Mucosa of rectum (tissue), 2 donors: Measurements from ENCODE around the gene PRSS27.

Source experiments
- H3K27ac ChIP-seq, 2 donors: one replicate each; pipeline ENCODE4 v1.7.0; 2013; ENCODE audit warnings: inconsistent platforms in 2 of 2, low read depth in 2 of 2, low read length in 2 of 2
- H3K27me3 ChIP-seq, 2 donors: one replicate each; pipeline ENCODE4 v1.7.0; 2013; ENCODE audit warnings: low read length in 2 of 2; ENCODE audit not compliant: control insufficient read depth in 2 of 2, insufficient read depth in 2 of 2
- H3K36me3 ChIP-seq, 2 donors: one replicate each; pipeline ENCODE4 v1.7.0; 2013; ENCODE audit warnings: low read length in 2 of 2; ENCODE audit not compliant: control insufficient read depth in 2 of 2, insufficient read depth in 2 of 2
- H3K4me1 ChIP-seq, 2 donors: one replicate each; pipeline ENCODE4 v1.7.0; 2013; ENCODE audit warnings: low read length in 2 of 2, mild to moderate bottlenecking in 1 of 2; ENCODE audit not compliant: control insufficient read depth in 2 of 2, insufficient read depth in 2 of 2
- H3K4me3 ChIP-seq, 2 donors: one replicate each; pipeline ENCODE4 v1.7.0; 2013; ENCODE audit warnings: low read length in 2 of 2
- H3K9ac ChIP-seq, 2 donors: one replicate each; pipeline ENCODE4 v1.7.0; 2013; ENCODE audit warnings: low read length in 2 of 2, low read depth in 1 of 2, mild to moderate bottlenecking in 1 of 2
- H3K9me3 ChIP-seq, 2 donors: one replicate each; pipeline ENCODE4 v1.7.0; 2013; ENCODE audit warnings: low read length in 2 of 2; ENCODE audit not compliant: control insufficient read depth in 2 of 2
- donor health status: healthy.
- donor health status: Normal muscosa, but diverticular disease.

Gene PRSS27

GRCh38 chr16:2710021-2710710, 9.9 kb downstream of the PRSS27 start:
- Histone ChIP-seq H3K27me3 (peaks cover 0 to 3% of the 10 kb centered on the region in 2 donors), H3K4me1 (no peaks in the 10 kb centered on the region), H3K9me3 (no peaks in the 10 kb centered on the region), H3K36me3 (peaks cover 15 to 26% of the 10 kb centered on the region in 2 donors), H3K4me3 (no peak overlapping the region), H3K27ac (no peak overlapping the region), H3K9ac (no peak overlapping the region)

GRCh38 chr16:2709588-2709984, 10.4 kb downstream of the PRSS27 start:
- Histone ChIP-seq H3K27me3 (peaks cover 0 to 3% of the 10 kb centered on the region in 2 donors), H3K4me3 (no peak overlapping the region), H3K27ac (no peak overlapping the region), H3K4me1 (no peaks in the 10 kb centered on the region), H3K9me3 (no peaks in the 10 kb centered on the region), H3K36me3 (peaks cover 20 to 29% of the 10 kb centered on the region in 2 donors), H3K9ac (no peak overlapping the region)

- H3K4me1 ChIP-seq, result no peaks in the 10 kb centered on the region
- peaks cover 0 to 3% of the 10 kb centered on the region in 2 donors for H3K27me3 ChIP-seq
- H3K9ac ChIP-seq, result no peak overlapping the region
- no peaks in the 10 kb centered on the region for H3K9me3 ChIP-seq
- no peak overlapping the region for H3K4me3 ChIP-seq
- no peak overlapping the region for H3K27ac ChIP-seq
- H3K36me3 ChIP-seq, result peaks cover 20 to 29% of the 10 kb centered on the region in 2 donors
Observed at GRCh38 chr16:2708955-2709587, 11.0 kb downstream of the PRSS27 start.

GRCh38 chr16:2708290-2708639, 11.8 kb downstream of the PRSS27 start:
- no peaks in the 10 kb centered on the region for H3K9me3 ChIP-seq
- no peak overlapping the region for H3K4me3 ChIP-seq
- H3K9ac ChIP-seq, result no peak overlapping the region
- H3K27ac ChIP-seq, result no peak overlapping the region
- peaks cover 0 to 3% of the 10 kb centered on the region in 2 donors for H3K27me3 ChIP-seq
- peaks cover 20 to 29% of the 10 kb centered on the region in 2 donors for H3K36me3 ChIP-seq
- H3K4me1 ChIP-seq, result no peaks in the 10 kb centered on the region

- H3K9me3 ChIP-seq, result no peaks in the 10 kb centered on the region
- H3K27me3 ChIP-seq, result peaks cover 0 to under 1% of the 10 kb centered on the region in 2 donors
- H3K9ac ChIP-seq, result no peak overlapping the region
- no peak overlapping the region for H3K4me3 ChIP-seq
- H3K4me1 ChIP-seq, result no peaks in the 10 kb centered on the region
- no peak overlapping the region for H3K27ac ChIP-seq
- H3K36me3 ChIP-seq, result peaks cover 26 to 31% of the 10 kb centered on the region in 2 donors
Observed at GRCh38 chr16:2707368-2708289, 12.4 kb downstream of the PRSS27 start.

GRCh38 chr16:2706611-2707311, 13.3 kb downstream of the PRSS27 start:
- no peak overlapping the region for H3K4me3 ChIP-seq
- H3K9ac ChIP-seq, result no peak overlapping the region
- peaks cover 33 to 39% of the 10 kb centered on the region in 2 donors for H3K36me3 ChIP-seq
- H3K27me3 ChIP-seq, result no peaks in the 10 kb centered on the region
- no peaks in the 10 kb centered on the region for H3K9me3 ChIP-seq
- no peak overlapping the region for H3K27ac ChIP-seq
- no peaks in the 10 kb centered on the region for H3K4me1 ChIP-seq

DNA sequence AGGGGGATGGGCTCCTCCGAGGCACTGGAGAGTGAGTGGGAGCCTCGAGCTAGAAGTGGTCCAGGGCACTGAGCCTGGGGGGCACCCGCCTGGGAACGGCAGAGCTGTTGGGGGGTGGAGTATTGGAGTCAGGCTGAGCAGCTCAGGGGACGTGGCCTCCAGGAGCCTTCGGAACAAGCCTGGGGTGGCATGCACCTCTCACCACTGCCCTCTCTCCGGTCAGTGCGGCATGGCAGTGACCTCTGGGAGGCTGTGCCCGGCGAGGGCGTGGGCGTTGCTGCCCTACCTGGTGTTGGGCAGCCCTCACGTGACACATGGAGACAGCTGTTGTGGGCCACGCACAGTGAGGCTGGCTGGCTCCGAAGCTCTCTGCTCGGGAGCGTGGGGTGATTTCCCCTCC, 13.9 kb downstream of the PRSS27 start:
- Histone ChIP-seq H3K4me1 (no peaks in the 10 kb centered on the region), H3K27ac (no peak overlapping the region), H3K36me3 (peaks cover 34 to 42% of the 10 kb centered on the region in 2 donors), H3K4me3 (no peak overlapping the region), H3K9me3 (no peaks in the 10 kb centered on the region), H3K9ac (no peak overlapping the region), H3K27me3 (no peaks in the 10 kb centered on the region)

GRCh38 chr16:2705351-2705750, 14.7 kb downstream of the PRSS27 start:
- Histone ChIP-seq H3K9me3 (no peaks in the 10 kb centered on the region), H3K9ac (no peak overlapping the region), H3K4me1 (no peaks in the 10 kb centered on the region), H3K4me3 (no peak overlapping the region), H3K36me3 (peaks cover 41 to 46% of the 10 kb centered on the region in 2 donors), H3K27me3 (no peaks in the 10 kb centered on the region), H3K27ac (no peak overlapping the region)

- Histone ChIP-seq H3K9ac (no peak overlapping the region), H3K4me3 (no peak overlapping the region), H3K4me1 (no peaks in the 10 kb centered on the region), H3K9me3 (no peaks in the 10 kb centered on the region), H3K27ac (no peak overlapping the region), H3K36me3 (peaks cover 45 to 50% of the 10 kb centered on the region in 2 donors), H3K27me3 (no peaks in the 10 kb centered on the region)
Observed at GRCh38 chr16:2704983-2705275, 15.1 kb downstream of the PRSS27 start.
